Measurements from ENCODE around the gene SLC7A7.
"Not testable (repeated sequence)": the region's sequence is repeated elsewhere in the genome, so short reads cannot be mapped to it uniquely, and the experiment has no call there.

The SLC7A7 gene

DNA sequence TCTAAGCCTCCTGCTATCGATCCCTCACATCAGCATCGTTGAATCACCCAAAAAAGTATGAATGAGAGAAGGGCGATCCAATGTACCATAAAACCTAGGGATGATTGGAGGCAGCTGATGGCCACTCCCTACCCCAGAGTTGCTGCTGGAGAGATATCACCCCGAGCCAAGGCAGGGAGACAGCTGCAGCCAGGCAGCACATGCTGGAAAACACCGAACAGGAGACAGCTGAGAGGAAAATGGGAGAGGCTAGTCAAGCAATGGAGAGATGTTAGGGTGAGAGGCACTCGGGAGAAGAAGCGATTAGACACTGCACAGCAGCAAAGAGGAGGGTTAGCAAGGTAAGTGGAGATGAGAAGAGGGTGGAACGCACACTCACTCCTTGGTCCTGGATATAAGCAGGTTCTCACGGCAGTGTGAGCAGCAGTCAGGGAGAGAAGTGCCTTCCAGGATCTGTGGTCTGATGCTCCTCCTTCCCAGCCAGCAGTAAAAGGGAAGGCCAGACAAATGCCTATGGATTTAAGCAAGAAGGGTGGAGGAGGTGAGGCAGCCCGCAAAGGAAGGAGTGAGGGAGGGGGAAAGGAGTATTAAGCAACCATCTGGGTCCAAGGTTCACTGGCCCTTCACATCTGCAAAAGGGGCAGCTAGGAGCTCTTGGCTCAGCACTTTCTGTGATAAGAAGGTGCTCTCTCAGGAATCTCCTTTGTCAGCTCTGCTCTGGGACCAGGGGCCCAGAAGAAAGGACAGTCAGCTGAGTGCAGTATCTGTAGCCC, at the start of gene SLC7A7:
TSS of gene SLC7A7 (minus strand) at position 495 of the 773 bp plus-strand sequence. CDS start 2,037 bp downstream, outside the sequence.
- no peak for DNase-seq

DNA sequence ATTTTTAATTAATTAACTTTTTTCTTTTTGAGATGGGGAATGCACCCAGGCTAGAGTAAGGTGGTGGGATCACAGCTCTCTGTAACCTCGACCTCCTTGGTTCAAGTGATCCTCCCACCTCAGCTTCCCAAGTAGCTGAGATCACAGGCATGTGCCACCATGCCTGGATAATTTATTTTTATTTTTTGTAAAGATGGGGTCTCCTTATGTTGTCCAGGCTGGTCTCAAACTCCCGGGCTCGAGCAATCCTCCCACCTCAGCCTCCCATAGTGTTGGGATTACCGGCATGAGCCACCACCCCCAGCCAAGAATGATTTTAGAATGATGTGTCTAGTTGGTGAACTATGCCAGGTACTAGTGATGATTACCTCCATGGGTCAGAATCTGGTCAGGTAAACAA, 49.7 kb upstream of the SLC7A7 start:
- no peak for DNase-seq

DNA sequence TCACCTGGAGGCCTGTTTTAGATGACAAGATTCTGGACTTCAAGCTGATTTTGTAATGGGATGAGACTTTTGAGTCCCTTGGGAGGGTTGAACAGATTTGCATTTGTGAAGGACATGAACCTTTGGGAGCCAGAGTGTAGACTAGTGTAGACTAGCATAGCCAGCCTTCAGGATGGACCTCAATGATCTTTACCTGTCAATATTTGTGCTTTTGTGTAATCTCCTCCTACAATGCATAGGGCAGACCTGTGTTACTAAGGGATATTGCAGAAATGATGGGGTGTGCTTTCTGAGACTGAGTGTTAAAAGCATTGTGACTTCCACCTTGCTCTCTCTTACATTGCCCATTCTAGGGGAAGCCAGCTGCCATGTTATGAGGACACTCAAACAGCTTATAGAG, 46.4 kb upstream of the SLC7A7 start:
- no peak for DNase-seq

DNA sequence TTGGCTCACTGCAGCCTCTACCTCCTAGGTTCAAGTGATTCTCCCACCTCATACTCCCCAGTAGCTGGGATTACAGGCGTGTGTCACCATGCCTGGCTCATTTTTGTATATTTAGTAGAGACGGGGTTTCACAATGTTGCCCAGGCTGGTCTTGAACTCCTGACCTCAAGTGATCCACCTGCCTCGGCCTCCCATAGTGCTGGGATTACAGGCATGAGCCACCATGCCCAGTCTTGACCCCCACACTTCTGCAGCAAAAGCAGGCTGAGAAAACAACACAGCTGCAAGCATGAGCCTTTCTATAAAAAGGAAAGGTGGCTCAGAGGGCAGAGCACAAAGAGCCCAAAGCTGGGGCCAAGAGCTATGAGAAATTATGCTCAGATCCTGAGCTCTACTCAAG, 45.1 kb upstream of the SLC7A7 start:
- not testable (repeated sequence) for DNase-seq

DNA sequence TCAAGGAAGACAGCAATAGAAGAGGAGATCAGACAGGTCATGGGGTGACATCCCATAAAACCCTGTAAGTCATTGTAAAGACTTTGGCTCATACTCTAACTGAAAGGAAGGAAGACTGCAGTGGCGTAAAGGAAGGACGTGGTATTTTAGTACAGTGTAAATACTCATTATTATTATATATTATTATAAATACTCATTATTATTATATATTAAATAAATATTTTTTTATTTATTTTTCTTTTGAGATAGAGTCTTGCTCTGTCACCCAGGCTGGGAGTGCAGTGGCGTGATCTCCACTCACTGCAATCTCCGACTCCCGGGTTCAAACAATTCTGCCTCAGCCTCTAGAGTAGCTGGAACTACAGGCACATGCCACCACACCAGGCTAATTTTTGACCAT, 41.2 kb upstream of the SLC7A7 start:
- DNase-seq = no peak

DNA sequence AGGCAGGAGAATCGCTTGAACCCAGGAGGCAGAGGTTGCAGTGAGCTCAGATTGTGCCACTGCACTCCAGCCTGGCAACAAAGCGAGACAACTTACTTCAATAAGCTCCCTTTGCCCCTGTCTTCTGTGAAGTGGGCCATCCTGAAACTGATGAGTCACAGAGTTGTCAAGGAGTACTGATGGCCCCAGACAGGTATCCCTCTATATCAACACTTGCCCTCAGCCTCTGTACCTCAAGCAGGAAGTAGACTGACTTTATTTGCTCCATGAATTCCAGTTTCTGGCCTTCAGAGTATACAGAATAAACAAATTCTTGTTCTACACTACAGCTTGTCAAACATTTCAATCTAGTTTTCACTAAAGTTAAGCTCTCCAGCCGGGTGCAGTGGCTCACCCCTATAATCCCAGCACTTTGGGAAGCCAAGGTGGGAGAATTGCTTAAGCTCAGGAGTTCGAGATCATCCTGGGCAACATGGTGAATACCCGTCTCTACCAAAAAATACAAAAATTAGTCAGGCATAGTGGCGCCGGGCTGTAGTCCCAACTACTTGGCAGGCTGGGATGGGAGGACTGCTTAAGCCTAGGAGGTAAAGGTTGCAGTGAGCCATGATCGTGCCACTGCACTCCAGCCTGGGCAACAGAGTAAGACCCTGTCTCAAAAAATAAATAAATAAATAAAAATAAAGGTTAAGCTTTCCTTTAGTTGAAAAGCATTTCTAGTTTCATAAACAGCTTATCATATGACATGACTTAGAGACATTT, 39.9 kb upstream of the SLC7A7 start:
- DNase-seq = no peak

DNA sequence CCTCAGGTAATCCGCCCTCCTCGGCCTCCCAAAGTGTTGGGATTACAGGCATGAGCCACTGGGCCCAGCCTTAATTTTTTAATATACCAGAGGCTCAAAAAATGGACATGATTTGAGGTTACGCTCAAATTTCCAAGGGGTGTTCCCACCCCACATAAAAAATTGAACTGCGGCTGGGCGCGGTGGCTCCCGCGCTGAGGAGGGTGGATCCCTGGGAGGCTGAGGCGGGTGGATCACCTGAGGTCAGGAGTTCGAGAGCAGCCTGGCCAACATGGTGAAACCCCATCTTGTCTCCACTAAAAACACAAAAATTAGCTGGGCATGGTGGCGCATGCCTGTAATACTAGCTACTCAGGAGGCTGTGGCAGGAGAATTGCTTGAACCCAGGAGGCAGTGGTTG, 39.1 kb upstream of the SLC7A7 start:
- DNase-seq = not testable (repeated sequence)

DNA sequence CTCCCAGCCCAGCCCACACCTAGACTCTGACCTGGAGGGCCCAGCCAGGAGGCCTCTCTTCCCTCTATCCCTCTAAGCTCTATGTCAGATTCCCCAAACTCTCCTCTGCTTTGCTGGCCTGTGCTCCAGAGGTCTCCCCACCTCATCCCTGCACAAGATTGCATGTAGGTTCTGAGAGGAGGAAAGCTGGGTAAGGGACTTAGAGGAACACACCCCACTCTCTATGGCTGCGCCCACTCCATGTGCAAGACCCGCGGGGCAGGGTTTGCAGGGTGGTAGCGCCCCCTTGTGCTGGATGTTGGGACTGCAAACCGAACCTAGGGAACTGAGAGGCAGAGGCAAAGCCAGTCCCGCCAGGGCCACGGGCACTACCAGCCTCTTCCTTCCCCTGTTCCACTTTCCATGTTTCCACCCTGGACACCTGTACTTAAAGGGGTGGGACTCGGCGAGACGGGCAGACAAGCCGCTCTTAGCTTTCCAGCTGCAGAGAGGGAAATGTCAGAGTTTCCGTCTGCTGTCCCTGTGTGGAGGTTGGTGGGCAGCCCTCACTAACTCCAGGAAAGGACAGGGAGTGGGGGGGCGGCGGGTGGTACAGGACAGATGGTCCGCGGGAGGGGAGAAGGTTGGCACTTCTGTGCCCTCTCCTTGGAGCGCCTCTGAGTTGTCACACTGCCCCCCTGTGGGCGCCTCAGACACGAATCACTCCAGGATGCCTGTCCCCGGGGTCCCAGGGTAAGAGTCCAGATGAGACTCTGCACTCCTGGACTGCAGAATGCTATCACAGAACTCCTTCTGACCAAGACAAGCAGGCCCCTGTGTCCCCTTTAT, 37.9 kb upstream of the SLC7A7 start:
- peak; percentile 77 for DNase-seq

DNA sequence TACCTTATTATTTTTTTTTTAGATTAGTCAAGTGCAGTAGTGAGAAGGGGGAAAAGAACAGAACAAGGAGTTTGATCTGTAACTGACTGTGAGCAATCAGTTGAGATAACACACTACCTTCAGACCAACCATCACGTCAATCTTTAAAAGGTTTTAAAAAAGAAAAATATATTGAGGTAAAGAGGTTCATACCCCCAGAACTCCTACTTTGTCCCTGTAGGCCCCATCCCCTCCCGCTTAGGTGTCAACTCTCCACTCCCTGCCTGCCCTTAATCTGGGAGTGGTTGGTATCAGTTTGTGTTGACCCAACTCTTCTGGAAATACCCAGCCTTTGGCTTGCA, 37.3 kb upstream of the SLC7A7 start:
- DNase-seq = no peak

DNA sequence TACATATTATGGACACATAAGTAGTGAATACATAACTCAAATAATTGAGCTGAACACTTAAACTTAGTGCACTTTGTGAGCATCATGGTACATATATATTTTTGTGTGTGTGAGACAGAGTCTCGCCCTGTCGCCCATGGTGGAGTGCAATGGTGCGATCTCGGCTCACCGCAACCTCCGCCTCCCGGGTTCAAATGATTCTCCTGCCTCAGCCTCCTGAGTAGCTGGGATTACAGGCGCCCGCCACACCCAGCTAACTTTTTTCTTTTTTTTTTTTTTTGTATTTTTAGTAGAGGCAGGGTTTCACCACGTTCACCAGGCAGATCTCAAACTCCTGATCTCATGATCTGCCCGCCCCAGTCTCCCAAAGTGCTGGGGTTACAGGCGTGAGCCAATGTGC, 36.9 kb upstream of the SLC7A7 start:
- not testable (repeated sequence) for DNase-seq

DNA sequence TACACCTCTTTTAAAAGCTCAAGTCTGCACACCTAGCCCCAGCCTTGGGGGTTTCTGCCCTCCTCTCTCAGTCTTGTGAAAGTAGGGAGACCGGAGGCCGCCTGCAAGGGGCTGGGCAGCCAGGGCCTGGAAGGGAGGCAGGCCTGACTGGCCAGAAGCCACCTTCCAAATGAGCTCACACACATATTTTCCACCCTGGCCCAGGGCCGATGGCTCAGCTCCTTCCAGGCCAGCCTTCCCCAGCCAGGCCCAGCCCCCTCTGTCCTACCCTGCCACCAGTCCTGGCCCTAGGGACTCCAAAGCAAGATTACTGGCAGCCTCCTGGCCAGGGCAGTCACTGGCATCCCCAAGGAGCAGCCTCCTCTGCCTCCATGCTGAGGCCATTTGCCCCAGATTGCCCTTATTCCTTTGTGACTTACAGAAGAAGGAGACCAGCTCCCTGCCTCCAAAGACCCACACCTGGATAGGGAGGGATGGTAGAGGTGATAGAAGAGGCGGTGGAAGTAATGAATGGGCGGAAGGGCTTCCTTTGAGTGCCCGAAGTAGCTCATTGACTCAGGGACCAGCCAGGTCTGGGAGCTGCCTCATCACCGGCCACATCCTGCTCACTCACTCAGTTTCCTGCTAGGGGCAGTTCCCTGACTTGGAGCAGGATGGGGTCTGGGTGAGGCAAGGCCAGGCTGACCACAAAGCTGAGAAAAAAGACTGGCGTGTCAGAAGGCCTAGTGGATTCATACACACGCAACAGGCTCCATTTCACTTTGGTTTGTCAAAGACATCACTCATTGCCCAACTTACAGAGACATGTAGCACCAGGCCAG, 35.9 kb upstream of the SLC7A7 start:
- DNase-seq = no peak

DNA sequence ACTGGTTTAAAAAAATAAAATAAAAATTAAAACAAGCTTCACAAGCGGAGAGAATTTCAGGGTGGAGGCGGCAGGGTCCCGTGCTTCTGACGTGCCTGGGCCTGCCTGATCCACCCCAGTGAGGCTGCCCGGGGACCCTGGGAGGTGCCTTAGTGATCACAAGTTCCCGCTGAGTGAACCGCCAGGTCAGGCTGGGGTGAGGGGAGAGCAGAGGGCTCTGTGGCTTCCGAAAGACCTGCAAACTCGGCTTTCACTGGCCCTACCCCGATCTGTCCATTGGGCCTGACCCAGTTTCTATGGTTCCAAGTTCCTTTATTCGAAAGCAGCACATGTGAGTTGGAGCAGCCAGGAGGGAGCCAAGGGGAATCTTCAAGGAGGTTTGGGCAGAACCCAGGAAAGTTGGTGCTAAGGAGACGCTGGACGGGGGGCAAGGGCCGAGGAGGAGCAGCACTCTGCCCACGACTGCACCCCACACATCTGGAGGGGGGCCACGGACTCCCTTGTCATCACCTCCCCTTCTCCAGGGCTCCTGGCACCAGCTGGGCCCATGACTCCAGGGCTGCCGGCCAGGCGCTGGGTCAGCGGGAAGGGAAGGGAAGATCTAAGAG, 34.1 kb upstream of the SLC7A7 start:
- DNase-seq = no peak

DNA sequence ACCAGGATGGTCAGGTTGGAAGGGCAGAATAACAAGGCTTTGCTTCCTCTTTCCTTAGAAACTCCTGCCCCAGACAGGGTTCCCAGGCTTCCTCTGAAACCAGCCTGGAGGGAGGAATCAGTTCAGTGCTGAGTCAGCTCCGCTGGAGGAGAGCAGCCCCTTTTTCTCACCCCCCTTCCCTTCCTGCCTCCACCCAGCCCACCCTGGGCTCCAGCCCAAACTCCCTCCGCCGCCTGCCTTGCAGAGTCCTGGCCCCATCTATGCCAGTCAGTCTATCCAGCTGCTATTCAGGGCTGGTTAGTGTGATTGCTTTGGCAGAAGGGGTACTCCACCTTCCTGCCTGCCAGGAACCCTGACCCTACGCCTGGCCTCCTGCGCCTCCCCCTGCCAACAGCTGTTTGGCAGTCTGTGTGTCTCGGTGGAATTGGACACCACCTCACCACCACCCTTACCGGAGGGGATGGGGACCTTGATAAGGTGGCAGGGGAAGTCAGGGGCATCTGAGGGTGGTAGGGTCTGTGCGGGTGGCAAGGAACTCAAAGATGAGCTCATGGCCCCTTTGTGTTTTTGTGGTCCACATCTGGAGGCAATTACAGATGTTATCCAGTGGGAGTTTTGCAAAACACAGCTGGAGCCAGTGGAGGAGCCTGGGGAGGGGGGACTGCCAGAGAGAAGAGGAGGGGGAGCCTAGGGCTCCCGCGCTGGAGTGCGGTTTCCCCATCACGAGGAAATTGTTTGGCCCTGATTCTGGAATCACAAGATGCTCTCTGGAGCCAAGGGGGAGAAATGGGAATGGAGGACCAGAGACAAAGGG, 33.3 kb upstream of the SLC7A7 start:
- DNase-seq = no peak

DNA sequence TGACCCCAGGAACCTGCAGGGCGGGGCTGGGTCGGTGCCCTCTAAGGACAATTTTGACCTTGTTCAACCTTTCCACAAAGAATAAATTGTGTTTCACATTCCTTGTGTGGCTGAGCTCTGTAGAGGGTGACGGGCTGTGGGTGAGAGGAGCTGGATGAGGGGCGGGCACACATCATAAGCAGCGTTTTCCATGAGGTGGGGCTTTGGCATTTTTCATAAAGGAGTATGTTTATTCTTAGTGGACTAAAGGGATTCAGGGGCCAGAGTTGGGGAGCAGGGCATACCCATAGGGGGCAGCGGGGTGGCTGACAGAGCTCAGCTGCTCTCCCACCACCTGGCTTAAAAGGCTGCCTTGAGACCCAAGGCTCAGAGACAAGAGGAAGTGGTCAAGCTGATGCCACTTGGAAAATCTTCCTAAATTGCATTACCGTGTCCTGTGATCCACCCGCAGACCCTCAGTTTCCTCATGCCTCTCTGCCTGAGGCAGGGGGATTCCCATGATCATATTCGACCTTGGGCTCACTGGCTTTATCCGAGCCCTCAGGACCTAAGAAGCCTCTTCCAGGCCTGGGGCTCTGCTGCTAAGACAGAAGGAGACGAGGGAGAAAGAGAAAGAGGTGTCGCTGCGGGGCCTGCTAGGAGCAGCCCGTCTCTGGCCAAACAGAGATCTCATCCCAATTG, 32.6 kb upstream of the SLC7A7 start:
- DNase-seq = no peak

DNA sequence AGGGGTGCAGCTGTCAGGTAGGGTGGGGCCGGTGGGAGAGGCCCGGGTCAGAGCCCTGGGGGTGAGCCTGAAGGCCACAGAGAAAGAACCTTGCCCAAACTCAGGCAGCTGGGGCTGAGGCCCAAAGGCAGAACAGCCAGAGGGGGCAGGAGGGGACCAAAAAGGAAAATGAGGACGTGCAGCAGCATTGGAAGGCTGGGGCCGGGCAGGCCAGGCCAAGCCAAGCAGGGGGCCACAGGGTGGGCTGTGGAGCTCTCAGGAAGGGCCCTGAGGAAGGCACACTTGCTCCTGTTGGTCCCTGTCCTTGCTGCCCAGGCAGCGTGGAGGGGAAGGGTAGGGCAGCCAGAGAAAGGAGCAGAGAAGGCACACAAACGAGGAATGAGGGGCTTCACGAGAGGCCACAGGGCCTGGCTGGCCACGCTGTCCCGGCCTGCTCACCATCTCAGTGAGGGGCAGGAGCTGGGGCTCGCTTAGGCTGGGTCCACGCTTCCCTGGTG, 31.6 kb upstream of the SLC7A7 start:
- DNase-seq = no peak

DNA sequence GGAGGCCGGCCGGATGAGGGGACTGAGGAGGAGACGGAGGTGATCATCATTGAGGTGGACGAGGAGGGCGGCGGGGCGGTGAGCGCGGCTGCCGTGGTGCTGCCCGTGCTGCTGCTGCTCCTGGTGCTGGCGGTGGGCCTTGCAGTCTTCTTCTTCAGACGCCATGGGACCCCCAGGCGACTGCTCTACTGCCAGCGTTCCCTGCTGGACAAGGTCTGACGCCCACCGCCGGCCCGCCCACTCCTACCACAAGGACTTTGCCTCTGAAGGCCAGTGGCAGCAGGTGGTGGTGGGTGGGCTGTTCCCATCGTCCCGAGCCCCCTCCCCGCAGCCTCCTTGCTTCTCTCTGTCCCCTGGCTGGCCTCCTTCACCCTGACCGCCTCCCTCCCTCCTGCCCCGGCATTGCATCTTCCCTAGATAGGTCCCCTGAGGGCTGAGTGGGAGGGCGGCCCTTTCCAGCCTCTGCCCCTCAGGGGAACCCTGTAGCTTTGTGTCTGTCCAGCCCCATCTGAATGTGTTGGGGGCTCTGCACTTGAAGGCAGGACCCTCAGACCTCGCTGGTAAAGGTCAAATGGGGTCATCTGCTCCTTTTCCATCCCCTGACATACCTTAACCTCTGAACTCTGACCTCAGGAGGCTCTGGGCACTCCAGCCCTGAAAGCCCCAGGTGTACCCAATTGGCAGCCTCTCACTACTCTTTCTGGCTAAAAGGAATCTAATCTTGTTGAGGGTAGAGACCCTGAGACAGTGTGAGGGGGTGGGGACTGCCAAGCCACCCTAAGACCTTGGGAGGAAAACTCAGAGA, 30.8 kb upstream of the SLC7A7 start:
- DNase-seq = no peak

DNA sequence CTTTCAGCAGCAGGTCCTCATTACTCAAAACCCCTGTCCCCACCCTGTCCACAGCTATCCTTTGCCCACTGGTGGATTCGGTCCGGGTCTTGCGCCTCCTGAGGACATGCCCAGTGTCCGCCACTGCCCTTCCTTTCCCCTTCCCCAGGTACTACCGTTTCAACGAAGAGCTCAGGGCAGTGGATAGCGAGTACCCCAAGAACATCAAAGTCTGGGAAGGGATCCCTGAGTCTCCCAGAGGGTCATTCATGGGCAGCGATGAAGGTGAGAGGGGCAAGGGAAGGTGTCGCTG, 29.8 kb upstream of the SLC7A7 start:
- no peak for DNase-seq

DNA sequence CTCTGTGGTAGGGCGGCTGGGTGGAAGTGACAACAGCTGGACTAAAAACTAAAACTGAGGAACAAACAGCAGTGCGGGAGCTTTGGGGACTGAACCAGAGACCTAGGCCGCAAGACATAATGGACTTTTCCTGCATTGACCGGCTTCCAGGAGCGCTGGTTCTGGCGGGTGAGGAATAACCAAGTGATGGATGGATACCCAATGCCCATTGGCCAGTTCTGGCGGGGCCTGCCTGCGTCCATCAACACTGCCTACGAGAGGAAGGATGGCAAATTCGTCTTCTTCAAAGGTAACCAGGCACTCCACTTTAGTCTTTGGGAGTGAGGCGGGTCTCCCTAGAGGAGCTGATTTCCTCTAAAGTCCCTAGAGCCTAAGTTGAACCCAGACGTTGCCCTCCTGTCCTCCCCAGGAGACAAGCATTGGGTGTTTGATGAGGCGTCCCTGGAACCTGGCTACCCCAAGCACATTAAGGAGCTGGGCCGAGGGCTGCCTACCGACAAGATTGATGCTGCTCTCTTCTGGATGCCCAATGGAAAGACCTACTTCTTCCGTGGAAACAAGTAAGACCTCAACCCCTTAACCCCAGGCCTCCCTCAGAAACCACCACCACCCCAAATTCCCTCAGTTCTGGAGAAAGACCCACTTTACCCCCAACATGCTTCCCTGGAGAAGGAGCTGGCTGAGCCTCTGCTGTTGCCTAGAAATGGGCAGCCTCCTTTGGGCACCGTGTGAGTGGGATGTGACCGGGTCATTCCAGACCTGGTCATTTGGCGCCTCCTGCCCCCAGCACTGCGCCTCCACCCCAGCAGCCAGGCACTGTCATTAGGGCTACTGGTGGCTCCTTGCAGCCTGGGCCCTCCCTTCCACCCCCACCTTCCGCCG, 29.2 kb upstream of the SLC7A7 start:
- DNase-seq = no peak

Data from kidney glomerular epithelial cell (primary cell).